Stimulated activated naive CD4-positive, alpha-beta T cell (primary cell): ENCODE measurements around the gene SORCS2.
A peak's percentile ranks its signal among the peaks of the same experiment; 100 is the strongest.

Experiments
- DNase-seq, 6 experiments: peaks; one replicate each; lab custom pipeline; 2025; lab: John Stamatoyannopoulos, UW

SORCS2 gene

GRCh38 chr4:7326306-7326692 lies 134.0 kb downstream of the SORCS2 start:
- no peak for DNase-seq

DNA sequence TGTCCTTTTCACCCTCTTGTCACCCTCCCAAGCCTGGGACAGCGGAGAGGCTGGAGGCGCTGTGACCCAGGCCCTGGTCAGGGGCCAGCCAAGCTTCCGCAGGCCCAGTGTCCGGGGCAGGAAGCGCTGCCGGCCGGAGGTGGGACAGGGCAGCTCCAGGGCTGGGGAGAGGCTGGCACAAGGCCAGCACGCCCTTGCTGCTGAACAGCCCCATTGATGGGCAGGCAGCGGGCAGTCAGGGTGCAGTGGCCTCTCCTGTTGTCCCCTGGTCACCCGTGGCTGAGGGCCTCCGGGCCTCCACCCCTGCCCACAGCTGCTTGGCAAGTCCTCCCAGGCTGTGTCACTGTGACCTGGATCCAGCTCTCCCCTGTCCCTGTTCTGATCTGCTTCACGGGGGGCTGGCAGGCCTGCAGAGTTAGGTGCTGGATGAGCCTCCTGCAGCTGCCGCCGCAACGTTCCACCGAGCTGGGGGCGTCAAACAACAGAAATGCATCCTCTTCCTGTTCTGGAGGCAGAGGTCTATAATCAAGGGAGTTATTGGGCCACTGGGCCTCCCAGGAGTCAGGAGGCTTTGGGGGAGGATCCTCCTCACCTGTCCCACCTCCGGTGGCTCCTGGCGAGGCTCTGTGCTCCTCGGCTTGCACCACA lies 134.5 kb downstream of the SORCS2 start:
- DNase-seq, result no peak

GRCh38 chr4:7327341-7327885 lies 135.1 kb downstream of the SORCS2 start:
- DNase-seq, result no peak

DNA sequence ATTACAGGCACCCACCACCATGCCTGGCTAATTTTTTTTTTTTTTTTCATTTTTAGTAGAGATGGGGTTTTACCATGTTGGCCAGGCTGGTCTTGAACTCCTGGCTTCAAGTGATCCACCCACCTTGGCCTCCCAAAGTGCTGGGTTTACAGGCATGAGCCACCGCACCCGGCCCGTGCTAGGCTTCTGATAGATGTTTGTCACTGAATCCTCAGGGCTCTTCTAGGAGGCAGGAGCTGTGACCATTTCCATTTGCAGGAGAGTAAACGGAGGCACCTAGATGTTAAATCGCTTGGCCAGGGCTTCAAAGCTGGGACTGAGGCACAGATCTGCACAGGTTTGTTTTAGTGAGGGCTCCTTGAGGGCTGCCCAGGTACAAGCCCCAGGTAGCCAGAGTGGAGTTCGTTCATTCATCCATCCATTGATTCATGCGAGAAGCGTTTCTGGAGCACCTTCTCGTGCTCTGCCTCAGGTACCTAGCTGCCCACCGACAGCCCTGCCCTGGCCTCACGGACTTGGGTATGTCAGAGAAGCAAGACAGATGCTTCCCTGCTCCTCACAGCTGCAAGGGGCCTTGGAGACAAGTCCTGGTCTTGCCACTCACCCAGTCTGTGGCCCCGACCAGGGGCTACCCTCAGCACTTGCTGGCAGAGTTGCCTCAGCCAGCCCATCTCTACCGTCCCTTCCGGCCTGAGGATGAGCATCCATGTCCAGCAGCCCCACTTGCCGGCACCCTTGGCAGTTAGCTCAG lies 136.0 kb downstream of the SORCS2 start:
- no peak for DNase-seq

- DNase-seq, result no peak
These were observed 136.7 kb downstream of the SORCS2 start for GRCh38 chr4:7328913-7329638.

- DNase-seq, result no peak
These were observed 137.8 kb downstream of the SORCS2 start for GRCh38 chr4:7330031-7330596.

DNA sequence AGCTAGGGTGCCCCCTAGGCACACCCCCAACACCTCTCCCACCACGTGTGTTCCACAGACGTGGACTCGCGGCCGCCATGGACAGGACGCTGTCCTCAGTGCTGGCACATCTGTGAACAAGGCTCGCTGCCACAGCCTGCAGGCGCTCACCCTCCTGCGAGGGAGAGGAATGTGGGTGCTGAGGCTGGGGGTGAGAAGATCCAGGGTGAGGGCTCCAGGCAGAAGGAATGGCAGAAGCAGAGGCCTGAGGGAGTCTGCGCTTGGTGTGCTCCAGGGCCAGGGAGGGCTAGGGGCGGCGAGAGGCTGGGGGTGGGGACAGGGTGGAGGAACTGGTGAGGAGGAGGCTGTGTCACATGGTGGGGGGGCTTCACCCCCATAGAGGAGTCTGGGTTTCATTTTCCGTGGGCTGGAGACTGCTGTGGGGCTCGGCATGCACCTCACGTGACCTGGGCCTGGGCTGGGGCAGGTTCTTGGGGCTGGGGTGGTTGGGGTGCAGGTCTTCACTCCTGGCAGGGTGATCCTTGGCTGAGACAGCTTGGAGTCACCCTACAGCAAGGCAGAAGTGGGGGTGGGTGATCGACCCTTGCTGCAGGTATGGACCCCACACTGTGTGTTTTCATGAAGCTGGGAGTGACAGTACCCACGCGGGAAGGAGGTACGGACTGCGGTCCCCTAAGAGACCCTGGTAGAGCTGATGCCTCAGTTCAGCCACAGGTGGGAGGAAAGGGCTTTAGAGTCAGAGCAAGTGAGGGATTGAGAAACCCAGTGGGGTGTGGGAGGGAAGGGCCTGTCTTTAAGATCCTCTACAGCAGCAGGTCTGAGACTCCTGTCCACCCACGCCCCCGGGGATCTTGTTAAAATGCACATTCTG lies 138.7 kb downstream of the SORCS2 start:
- no peak for DNase-seq

DNA sequence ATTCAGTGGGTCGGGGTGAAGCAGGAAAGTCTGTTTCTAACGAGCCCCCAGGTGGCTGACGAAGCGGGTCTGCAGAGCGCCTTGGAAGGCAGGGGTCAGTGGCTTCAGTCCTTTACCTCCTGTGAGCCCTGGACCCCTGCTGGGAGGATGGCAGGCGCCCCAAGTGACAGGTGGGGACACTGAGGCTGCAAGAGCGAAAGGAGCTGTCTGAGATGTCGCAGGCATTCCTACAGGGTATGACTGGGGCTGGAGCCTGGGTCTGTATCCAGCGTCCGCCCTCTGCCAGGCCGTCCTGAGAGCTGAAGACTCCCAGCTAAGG lies 139.3 kb downstream of the SORCS2 start:
- DNase-seq, result no peak

- DNase-seq, result no peak
These were observed 140.1 kb downstream of the SORCS2 start for GRCh38 chr4:7332216-7333023.

GRCh38 chr4:7333024-7333780 lies 140.9 kb downstream of the SORCS2 start:
- no peak for DNase-seq

- DNase-seq, result no peak
These were observed 141.6 kb downstream of the SORCS2 start for GRCh38 chr4:7333801-7334421.

GRCh38 chr4:7334521-7335275 lies 142.4 kb downstream of the SORCS2 start:
- DNase-seq, result no peak

DNA sequence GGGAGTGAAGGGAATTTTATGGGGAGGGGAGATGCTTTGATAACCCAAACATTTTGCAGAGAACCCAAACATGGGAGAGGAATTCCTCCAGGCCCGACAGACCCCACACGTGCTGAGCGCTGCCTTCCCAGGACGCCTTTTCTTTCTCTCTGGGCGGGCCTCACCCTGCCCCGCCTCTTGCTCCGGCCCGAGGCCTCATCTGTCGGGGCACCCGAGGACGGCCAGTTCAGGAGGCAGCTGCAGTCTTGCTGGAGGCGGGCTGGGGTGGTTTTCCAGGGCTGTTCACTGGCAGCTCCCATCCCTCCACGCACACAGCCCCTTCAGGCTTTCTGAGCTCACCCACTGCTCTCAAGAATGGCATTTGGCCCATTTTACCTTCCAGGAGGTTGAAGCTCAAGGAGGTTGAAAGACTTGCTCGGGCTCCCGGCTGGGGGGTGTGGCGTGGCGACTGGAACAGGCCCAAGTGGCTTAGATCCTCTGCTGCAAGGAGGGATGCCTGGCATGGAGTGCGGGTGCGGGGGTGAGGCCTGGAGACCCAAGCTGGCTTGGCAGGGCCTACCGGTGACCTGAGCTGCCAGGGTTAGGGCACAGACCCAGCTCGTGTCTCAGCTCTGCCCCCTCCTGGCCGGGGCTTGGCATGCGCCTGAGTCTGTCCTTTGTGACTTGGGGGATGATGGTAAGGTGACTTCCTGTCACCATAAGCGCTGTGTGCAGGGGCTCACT lies 143.2 kb downstream of the SORCS2 start:
- DNase-seq, result peak in 1 of 6 experiments; percentile 21

- no peak for DNase-seq
These were observed 143.8 kb downstream of the SORCS2 start for GRCh38 chr4:7336067-7336569.

GRCh38 chr4:7336732-7337131 lies 144.4 kb downstream of the SORCS2 start:
- no peak for DNase-seq

GRCh38 chr4:7337196-7338058 lies 145.1 kb downstream of the SORCS2 start:
- DNase-seq, result no peak

DNA sequence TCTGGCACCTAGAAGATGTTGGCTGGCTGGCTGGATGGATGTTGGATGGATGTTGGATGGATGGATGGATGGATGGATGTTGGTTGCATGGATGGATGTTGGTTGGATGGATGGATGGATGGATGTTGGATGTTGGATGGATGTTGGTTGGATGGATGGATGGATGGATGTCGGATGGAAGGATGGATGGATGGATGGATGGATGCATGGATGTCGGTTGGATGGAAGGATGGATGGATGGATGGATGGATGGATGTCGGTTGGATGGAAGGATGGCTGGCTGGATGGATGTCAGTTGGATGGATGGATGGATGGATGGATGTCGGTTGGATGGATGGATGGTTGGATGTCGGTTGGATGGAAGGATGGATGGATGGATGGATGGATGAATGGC lies 145.7 kb downstream of the SORCS2 start:
- DNase-seq, result no peak
